Renal cortex interstitium (tissue), 11 donors: ENCODE results near the gene CYTL1. TPM values are rescaled to one million over a fixed set of nuclear protein-coding genes. Genes with fewer than 3 reads are reported as not detected.

Experiments
- DNase-seq, 11 donors: peaks; one replicate each; pipeline ENCODE4 v3.0.0-alpha.2; 2013; ENCODE audit warnings: low read depth in 9 of 11, low spot score in 4 of 11; ENCODE audit errors: extremely low read depth in 1 of 11
- polyA plus RNA-seq, 3 donors: library from polyadenylated mRNA; unstranded; fragments of 120-200 nt; gene quantifications; one replicate each; pipeline ENCODE4 v1.2.1, GENCODE V29; 2013; ENCODE audit not compliant: insufficient read length in 3 of 3

CYTL1 gene
- polyA plus RNA-seq, 3 donors = 7.5 to 9.2 (median 8.6) TPM

DNA sequence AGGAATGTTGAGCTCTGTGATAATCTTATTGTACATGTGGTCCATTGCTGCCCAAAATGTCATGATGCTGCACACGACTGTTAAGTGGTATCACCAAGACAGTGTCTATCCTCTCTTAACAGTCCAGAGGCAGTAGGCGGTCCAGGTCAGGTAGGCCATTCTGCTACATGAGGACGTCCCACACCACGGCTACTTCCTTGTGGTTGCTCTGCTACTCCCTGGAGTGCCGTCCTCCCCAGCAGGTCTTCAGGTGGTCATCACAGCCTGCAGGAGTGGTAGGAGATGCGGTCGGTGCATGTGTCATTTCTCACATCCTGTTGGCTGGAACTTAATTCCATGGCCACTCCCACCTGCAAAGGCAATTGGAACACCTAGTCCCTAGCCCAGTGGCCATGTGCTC is 20.5 kb upstream of the CYTL1 start:
- no peak for DNase-seq

DNA sequence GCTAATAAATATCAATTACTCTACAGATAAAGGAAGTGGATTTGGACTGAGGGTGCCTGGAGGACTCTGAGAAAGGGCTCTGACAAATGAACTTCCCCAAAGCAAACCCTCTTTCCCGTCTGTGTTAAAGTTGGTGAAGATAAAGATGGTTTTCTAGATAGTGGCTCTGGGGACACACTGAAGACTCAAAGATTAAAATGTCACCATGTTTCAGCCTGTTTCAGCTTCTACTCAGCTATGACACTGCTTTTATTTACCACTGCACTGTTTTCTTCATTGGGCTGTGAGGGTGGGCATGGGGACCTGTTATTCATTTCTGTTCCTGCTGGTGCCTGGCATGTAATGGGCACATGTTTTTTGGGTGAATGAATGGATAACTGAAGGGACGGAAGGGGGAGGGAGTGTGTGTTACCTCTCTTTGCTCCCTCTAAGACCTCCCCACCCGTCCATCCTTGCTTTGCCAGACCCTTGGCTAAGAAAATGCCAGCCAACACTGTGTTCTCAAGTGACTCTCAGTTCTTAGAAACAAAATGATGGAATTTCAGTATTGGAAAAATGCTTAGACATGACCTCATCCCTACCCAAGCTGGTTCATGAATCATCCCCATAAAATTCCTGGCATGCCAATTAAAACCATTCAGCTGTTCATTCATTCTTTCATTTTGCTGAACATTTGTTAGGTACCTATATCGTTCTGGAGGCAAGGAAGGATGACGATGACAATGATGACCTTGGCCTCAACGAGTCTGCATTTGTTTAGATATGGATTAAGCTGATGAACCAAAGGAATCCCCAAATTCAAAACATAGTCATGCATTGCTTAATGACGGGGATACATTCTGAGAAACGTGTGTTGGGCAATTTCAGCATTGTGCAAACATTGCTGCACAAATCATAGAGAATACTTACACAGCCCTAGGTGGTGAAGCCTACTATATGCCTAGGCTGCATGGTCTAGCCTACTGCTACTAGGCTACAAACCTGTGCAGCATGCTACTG is 18.6 kb upstream of the CYTL1 start:
- no peak for DNase-seq

- no peak for DNase-seq
Measured at GRCh38 chr4:5036239-5036638, 17.0 kb upstream of the CYTL1 start.

DNA sequence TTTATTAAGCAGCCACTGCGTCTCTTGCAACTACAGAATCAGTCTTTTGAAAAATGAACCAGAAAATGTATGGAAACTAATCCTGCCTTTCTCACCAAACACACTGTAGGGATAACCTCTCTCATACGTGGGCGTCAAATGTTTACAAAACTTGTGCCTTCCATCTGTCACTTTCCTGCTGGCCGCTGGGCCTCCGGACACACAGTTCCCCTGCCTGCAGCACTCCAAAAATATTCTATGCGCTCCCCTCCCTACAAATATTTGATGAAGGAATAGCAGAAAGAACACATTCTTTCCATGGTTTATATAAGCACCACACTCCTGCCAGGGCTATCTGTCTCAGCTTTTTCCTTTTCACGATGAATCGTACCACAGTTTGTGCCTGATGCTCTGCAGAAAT is 14.9 kb upstream of the CYTL1 start:
- no peak for DNase-seq

DNA sequence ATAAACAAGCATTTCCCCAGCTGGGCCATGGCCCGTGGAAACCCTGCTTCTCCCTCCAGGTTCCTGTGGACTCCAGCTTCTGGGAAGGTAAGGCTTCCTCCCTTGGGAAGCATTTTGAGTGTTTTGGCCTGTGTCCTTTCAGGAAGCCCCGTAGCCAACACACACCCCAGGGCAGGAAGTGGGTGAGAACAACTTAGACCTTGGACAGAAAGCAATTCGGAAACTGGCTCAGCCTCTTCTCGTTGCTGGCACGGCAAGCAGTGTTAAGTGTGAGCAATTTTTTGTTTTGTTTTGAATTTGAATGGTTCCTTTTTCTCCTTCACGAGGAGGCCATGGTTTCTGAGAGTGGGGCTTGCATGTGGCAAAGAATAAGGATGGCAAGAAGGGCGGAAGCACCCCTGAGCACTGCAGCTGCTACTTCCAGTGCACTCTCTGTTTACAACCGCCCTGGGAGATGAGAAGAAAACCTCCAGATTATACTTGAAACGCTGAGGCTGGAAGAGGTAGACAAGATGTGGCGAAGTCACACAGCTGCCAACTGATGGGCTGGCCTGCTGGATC is 14.1 kb upstream of the CYTL1 start:
- DNase-seq = no peak

- DNase-seq = no peak
Measured at GRCh38 chr4:5032813-5033212, 13.6 kb upstream of the CYTL1 start.

DNA sequence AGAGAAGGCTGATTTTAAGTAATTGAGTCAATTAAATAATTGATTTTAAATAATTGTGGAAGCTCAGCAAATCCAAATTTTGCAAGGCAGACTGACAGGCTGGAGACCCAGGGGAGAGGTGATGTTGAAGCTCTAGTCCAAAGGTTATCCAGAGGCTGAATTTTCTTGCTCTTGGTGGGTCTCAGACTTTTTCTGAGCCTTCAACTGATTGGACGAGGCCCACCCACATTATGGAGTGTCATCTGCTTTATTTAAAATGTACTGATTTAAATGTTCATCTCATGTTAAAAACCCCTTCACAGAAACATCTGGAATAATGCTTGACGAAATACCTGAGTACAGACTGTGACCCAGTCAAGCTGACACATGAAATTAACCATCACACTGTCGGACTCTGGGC is 11.7 kb upstream of the CYTL1 start:
- DNase-seq = no peak

- no peak for DNase-seq
Measured at GRCh38 chr4:5030221-5030620, 11.0 kb upstream of the CYTL1 start.

DNA sequence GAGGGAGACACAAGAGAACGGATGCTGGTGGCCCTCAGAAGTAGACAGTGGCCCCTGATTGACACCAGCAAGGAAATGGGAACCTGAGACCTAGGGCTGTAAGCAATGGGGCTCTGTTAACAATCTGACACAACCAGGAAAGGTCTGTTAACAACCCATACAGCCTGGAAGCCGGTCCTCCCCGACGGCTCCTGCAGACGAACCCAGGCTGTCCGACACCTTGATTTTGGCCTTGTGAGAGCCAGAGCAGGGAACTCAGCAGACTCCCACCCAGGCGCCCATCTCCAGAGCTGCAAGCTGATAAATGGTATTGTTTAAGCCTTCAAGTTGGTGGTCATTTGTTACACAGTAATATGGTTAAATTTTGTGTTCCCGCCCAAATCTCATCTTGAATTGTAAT is 10.2 kb upstream of the CYTL1 start:
- no peak for DNase-seq

- DNase-seq = no peak
Measured at GRCh38 chr4:5028480-5028879, 9.2 kb upstream of the CYTL1 start.

GRCh38 chr4:5027346-5027745 is 8.1 kb upstream of the CYTL1 start:
- no peak for DNase-seq

DNA sequence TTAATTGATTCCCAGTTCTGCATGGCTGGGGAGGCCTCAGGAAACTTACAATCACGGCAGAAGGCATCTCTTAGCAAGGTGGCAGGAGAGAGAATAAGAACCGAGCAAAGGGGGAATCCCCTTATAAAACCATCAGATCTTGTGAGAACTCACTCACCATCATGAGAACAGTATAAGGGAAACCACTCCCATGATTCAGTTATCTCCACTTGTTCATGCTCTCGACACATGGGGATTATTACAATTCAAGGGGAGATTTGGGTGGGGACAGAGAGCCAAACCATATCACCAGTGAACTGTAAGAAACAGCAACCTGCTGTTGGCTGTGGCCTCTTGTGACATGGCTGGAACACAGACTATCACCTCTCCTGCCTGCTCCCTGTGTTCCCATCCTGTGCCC is 7.1 kb upstream of the CYTL1 start:
- DNase-seq = no peak

DNA sequence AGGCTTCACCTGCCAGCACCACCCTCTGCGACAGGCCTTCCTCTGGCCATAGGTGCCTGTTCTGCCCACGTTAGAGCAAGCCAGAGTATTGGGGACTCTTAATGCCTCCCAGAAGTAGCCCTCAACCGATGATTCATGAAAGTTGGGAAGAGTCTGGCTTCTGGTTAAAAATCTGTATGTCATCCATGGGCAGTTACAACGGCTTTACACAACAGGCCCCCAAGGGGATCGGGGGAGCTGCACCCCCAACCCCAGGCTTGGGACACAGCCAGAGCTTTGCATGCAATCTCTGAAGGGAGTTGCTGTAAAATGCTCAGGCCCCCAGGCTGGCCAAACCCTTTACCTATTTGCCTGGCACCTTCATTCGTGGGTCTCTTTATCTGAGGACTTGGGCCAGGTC is 5.4 kb upstream of the CYTL1 start:
- DNase-seq = no peak

DNA sequence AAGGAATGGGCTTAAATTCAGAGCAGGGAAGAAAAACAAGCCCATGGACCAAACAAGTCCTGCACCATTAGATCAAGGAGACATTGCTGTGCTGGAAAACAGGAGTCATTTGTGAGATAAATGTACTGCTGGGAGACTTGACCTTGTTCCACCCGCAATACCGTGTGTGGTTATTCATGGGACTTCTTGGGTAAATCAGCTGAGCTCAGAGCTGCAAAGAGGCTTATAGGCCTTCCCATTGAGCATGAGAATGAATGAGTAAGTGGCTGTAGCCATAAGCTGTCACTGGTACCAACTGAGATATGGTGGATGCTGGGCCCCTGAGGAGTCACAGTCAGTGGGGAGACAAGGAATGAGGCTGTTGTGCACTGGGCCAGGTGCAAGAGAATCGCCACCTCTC is 2.3 kb upstream of the CYTL1 start:
- DNase-seq = no peak

GRCh38 chr4:5020341-5020740 is 1.1 kb upstream of the CYTL1 start:
- DNase-seq = no peak

- DNase-seq = no peak
Measured at GRCh38 chr4:5019796-5020195, 538 bp upstream of the CYTL1 start.

DNA sequence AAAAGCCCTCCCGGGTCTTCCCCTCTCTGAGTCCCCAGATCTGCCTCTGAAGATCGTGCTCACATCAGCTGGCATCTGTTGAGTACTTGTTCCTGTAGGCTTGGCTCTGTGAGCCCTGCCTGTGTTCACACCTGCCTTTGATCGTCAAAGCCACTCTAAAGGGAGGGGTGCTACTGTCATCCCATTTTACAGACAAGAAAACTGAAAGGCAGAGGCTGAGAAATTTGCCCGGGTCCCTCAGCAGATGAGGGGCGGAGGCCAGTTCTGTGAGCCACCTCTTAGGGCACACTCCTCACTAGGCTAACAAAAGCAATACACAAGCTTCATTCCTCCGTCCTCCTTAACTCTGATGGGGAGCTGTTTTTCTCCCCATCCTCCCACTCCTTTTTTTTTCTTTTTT is 655 bp downstream of the CYTL1 start:
- DNase-seq = no peak

GRCh38 chr4:5018096-5018495 is 1.2 kb downstream of the CYTL1 start:
- no peak for DNase-seq

GRCh38 chr4:5014007-5014682 is 5.1 kb downstream of the CYTL1 start:
- DNase-seq = no peak

DNA sequence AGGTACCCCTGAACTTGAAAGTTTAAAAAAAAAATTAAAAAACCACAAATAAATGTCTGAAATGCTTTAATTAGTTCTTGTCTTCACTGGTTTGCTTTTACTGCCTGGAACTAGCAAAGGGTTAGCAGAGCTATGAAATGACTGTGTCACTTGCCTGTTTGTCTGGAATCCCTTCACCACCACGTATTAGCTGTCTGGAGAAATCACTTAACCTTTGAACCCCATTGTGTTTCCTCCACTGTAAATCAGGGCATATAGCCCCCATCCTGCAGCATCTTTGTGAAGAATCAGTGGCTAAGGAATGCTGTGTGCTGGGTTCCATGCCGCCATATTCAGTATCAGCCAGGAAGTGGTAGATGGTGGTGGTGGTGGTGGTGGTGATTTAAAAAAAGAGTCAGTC is 6.3 kb downstream of the CYTL1 start:
- no peak for DNase-seq
